ENCODE results near the gene TUBA1C.
A peak's percentile ranks its signal among the peaks of the same experiment; 100 is the strongest.

Gene TUBA1C

GRCh38 chr12:49227713-49228112, 37.2 kb upstream of the TUBA1C start:
- TF ChIP-seq CTCF (IDR thresholded peaks at IDR 0.05; ENCODE audit: insufficient read depth, low read depth, low read length, missing control alignments), result no peak
- DNase-seq (ENCODE audit: low read depth), result no peak
- no peak overlapping the region for H3K4me3 ChIP-seq (ENCODE audit: low read depth, low read length)

- H3K4me3 ChIP-seq (ENCODE audit: low read depth, low read length), result no peak overlapping the region
- TF ChIP-seq CTCF (IDR thresholded peaks at IDR 0.05; ENCODE audit: insufficient read depth, low read depth, low read length, missing control alignments), result no peak
- DNase-seq (ENCODE audit: low read depth), result no peak
Measured at GRCh38 chr12:49228653-49229052, 36.2 kb upstream of the TUBA1C start.

- DNase-seq (ENCODE audit: low read depth), result no peak
- TF ChIP-seq CTCF (IDR thresholded peaks at IDR 0.05; ENCODE audit: insufficient read depth, low read depth, low read length, missing control alignments), result no peak
- no peak overlapping the region for H3K4me3 ChIP-seq (ENCODE audit: low read depth, low read length)
Measured at GRCh38 chr12:49230176-49230804, 34.6 kb upstream of the TUBA1C start.

GRCh38 chr12:49230805-49231194, 34.1 kb upstream of the TUBA1C start:
- DNase-seq (ENCODE audit: low read depth), result no peak
- TF ChIP-seq CTCF (IDR thresholded peaks at IDR 0.05; ENCODE audit: insufficient read depth, low read depth, low read length, missing control alignments), result no peak
- H3K4me3 ChIP-seq (ENCODE audit: low read depth, low read length), result no peak overlapping the region

- no peak overlapping the region for H3K4me3 ChIP-seq (ENCODE audit: low read depth, low read length)
- TF ChIP-seq CTCF (IDR thresholded peaks at IDR 0.05; ENCODE audit: insufficient read depth, low read depth, low read length, missing control alignments), result no peak
- DNase-seq (ENCODE audit: low read depth), result no peak
Measured at GRCh38 chr12:49231878-49232655, 32.8 kb upstream of the TUBA1C start.

- no peak for DNase-seq (ENCODE audit: low read depth)
- peak overlapping the region; percentile 55 for H3K4me3 ChIP-seq (ENCODE audit: low read depth, low read length)
- no peak for TF ChIP-seq CTCF (IDR thresholded peaks at IDR 0.05; ENCODE audit: insufficient read depth, low read depth, low read length, missing control alignments)
Measured at GRCh38 chr12:49232940-49233841, 31.7 kb upstream of the TUBA1C start.
